SK-N-MC (cell line): ENCODE results near the gene GPR25.

Experiments
- DNase-seq: peaks from one replicate; pipeline ENCODE4 v3.0.0-alpha.2; 2011; ENCODE audit warnings: low read depth, low spot score
- H3K27ac ChIP-seq: fragments of 200-600 bp; sonication (generic); 2 replicates; pipeline ENCODE4 v1.5.1; 2016; ENCODE audit warnings: mixed run types
- H3K36me3 ChIP-seq: fragments of 200-600 bp; sonication (generic); 2 replicates; pipeline ENCODE4 v1.6.1; 2017; ENCODE audit warnings: antibody characterized with exemption, low read length, mixed read lengths; ENCODE audit not compliant: insufficient read depth
- H3K4me3 ChIP-seq: fragments of 200-600 bp; sonication (generic); 2 replicates; pipeline ENCODE4 v1.5.1; 2016
- H3K9ac ChIP-seq: fragments of 200-600 bp; sonication (generic); 2 replicates; pipeline ENCODE4 v1.8.0; 2017; ENCODE audit warnings: mixed run types, mixed read lengths; ENCODE audit not compliant: insufficient read length
- H3K9me3 ChIP-seq: fragments of 200-600 bp; sonication (generic); 2 replicates; pipeline ENCODE4 v1.6.1; 2017; ENCODE audit warnings: low read depth, mild to moderate bottlenecking, antibody characterized with exemption, low read length, moderate library complexity, mixed read lengths
- EZH2 ChIP-seq: fragments of 200-600 bp; sonication (generic); IDR thresholded peaks from one replicate; pipeline ENCODE4 v1.6.1; 2017; ENCODE audit warnings: antibody characterized with exemption
- FOXP2 ChIP-seq: optimal IDR thresholded peaks from 2 replicates; pipeline ENCODE3; 2011; ENCODE audit warnings: mild to moderate bottlenecking, moderate library complexity; ENCODE audit not compliant: insufficient read depth; ENCODE audit errors: extremely low read length, control extremely low read depth
- POLR2AphosphoS5 ChIP-seq: IDR thresholded peaks from 2 replicates; pipeline ENCODE4 v1.6.1; 2012; ENCODE audit warnings: mild to moderate bottlenecking, low read depth, low read length, borderline replicate concordance

GPR25 gene

DNA sequence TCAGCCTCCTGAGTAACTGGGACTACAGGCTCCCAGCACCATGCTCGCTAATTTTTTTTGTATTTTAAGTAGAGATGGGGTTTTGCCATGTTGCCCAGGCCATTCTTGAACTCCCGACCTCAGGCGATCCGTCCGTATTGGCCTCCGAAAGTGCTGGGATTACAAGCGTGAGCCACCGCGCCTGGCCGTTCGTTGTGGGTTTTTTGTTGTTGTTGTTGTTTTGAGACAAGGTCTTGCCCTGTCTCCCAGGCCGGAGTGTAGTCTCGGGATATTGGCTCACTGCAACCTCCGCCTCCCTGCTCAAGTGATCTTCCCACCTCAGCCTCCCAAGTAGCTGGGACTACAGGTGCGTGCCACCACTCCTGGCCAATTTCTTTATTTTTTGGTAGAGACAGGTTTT lies 17.2 kb downstream of the GPR25 start:
- no peak overlapping the region for H3K9ac ChIP-seq
- DNase-seq: no peak
- no peak overlapping the region for H3K4me3 ChIP-seq
- TF ChIP-seq EZH2: no peak
- no peaks in the 10 kb centered on the region for H3K9me3 ChIP-seq
- no peak overlapping the region for H3K27ac ChIP-seq
- H3K36me3 ChIP-seq: no peaks in the 10 kb centered on the region

DNA sequence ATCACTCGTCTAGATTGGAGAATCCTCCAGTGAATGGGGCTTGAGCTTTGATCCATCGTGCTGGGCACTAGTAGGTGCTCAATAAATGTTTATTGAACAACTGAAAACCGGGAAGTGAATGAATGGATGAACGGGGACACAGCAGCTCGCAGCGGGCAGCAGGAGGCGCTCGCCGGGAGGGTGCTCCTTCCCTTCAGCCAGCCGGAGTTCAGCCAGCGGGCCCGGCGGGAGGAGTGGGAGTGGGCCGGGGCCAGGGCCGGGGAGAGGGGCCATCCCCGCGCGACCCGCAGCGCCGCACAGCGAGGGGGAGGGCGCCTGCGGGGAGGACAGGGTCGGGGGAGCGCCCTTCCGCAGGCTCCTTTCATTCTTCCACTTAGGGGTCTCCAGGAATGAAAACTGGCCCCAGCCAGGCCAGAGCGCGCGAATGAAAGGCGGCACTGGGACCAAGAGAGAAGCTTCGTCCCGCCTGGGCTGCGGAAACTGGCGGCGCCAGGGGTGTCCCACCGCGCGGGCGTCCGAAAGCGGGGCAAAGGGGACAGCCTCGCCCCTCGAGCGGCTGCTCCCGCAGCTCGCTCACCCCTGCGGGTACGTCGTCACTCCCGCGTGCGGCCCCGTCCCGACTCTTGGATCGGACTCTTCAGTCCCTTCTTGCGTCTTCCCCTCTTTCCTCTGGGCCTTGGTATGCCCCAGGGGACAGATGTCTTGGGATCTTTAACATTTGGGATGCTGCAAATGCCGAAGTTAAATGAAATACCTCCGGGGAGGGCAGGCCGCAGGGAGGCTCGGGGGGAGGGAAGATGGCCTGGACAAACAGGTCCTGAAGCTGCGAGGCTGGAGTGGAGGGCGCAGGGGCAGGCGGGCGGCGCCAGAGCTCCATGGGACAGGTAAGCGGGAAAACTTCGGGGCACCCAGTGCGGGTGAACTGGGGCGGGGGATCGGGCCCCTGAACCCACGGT lies 18.3 kb downstream of the GPR25 start:
- no peaks in the 10 kb centered on the region for H3K36me3 ChIP-seq
- no peaks in the 10 kb centered on the region for H3K9me3 ChIP-seq
- no peak for TF ChIP-seq EZH2
- no peak for TF ChIP-seq FOXP2
- no peak for TF ChIP-seq POLR2AphosphoS5
- H3K27ac ChIP-seq: no peak overlapping the region
- no peak for DNase-seq
- peak overlapping the region; percentile 28; the same call in 1 of the 2 replicates for H3K4me3 ChIP-seq
- H3K9ac ChIP-seq: no peak overlapping the region

DNA sequence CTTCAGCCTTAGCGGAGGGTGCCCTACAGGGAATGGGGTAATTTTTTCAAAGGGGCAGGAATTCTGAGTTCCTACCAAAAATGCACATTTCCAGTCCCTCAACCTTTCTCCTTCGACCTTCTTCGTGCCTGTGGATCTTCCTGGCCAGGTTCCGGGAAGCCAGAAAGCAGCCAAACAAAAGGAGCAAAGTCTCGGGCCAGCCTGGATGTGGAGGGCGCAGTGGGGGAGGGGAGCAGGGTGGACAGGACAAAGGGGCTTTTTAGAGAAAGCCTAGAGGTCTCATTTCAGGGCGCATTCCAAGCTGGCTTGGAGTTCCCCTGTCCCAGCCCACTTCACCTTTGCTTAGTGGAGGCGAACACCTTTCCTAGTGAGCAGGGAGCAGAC lies 19.0 kb downstream of the GPR25 start:
- Histone ChIP-seq H3K9ac (no peak overlapping the region), H3K4me3 (no peak overlapping the region), H3K36me3 (no peaks in the 10 kb centered on the region), H3K27ac (no peak overlapping the region), H3K9me3 (no peaks in the 10 kb centered on the region)
- no peak for DNase-seq
- no peak for TF ChIP-seq FOXP2
- TF ChIP-seq EZH2: no peak
- TF ChIP-seq POLR2AphosphoS5: no peak

DNA sequence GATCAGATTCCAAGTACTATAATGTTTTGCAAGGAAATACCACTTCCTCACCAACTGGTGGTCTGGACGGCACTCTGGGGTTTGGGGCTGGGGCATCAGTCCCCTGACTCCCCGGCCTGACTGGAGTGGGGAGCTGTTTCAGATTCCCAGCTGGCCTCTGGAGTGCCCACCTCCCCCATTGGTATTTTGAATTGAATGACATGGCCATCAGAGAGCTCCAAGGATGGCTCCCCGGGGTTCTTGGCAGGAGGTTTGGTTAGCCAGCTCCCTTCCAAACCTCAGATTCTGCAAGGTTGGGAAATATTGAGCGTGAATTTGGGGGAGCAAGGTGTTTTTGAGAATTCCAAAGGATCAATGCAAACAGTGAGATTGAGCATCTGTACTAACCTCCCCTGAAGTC lies 19.8 kb downstream of the GPR25 start:
- H3K9ac ChIP-seq: no peak overlapping the region
- H3K36me3 ChIP-seq: no peaks in the 10 kb centered on the region
- no peak for DNase-seq
- TF ChIP-seq EZH2: no peak
- no peak for TF ChIP-seq POLR2AphosphoS5
- no peak overlapping the region for H3K4me3 ChIP-seq
- no peak overlapping the region for H3K27ac ChIP-seq
- no peaks in the 10 kb centered on the region for H3K9me3 ChIP-seq

DNA sequence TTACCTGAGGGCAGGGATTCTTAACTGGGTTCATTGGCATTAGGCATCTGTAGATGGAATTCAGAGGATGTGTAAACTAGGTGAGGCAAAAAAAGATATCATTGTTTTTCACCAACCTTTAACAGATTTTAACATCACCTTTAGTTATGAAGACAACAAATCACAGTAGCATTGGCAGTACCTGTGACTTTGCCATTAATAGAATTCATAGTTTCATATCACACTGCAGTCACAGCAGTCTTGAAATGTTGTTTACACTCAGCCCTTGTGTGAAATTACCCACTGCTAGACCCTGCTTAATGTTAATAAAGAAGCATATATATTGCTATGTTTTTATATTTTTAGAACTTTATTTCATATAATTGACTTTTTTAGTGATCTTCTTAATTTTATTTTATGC lies 20.2 kb downstream of the GPR25 start:
- Histone ChIP-seq H3K36me3 (no peaks in the 10 kb centered on the region), H3K9me3 (no peaks in the 10 kb centered on the region), H3K27ac (no peak overlapping the region), H3K9ac (no peak overlapping the region), H3K4me3 (no peak overlapping the region)
- TF ChIP-seq EZH2 (no peak), FOXP2 (no peak), POLR2AphosphoS5 (no peak)
- no peak for DNase-seq

DNA sequence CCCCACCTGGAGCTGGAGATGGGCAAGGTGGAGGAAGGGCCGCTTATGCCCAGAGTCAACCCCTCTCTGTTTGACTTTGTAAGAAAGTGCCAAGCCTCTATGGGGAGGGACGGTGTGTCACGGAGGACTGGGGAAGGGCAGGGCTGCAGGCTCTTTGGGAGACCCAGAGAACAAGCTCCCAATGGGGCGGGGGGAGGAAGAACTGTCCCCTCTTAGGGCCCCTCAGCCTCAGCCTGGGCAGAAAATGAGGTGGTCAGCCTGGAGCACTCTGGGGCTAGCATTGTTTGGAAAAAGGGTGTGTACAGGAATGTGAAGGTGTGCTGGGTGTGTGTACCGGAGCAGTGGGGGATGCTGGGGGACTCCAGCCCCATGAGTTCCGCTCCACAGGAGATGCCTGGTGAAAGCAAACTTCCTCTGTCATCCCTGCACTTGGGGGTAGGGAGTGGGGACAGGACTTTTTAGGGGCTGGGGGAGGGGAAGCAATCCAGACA lies 20.7 kb downstream of the GPR25 start:
- H3K9ac ChIP-seq: no peak overlapping the region

DNA sequence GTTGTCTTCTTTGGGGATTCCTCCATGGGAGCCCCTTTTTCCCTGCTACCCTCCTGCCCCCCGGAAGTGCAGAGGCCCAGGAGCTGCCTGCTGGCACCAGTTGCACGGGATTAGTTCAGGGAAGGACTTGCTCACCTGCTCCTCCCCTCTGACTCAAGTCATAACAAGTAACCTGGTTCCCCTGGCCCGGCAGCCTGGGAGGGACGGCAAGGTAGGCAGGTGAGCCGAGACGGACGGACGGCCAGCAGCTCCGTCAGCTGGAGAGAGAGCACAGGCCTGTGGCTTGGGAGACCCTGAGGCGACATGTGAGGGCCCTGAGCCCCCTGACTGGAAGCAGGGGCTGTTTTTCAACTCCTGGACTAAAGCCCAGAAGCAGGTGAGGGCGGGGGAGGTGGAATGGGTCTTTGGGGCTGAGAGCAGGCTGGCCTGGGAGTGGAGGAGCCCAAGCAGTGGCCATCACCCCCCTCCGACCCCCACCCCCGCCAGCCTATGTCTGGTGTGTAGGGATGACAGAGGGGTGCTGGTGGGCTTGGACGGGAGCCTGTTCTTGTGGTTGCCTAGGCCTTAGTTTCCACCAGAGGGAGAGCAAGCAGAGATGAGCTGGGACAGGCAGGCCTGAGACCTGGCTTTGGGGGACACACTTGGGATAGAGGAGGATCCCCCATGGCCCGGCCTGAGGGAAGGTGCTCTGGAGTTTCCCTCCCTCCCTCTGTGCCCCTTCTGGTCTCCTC lies 22.1 kb downstream of the GPR25 start, which contains the start of gene INAVA:
INAVA (plus strand) TSS at position 189 of the 731 bp plus-strand sequence. CDS start 3,501 bp downstream, outside the sequence.
- Histone ChIP-seq H3K27ac (no peak within 1 kb of the TSS), H3K9me3 (no peaks in the 10 kb centered on the region), H3K9ac (no peak within 1 kb of the TSS), H3K36me3 (no peaks in the 10 kb centered on the region), H3K4me3 (no peak within 1 kb of the TSS)
- no peak for DNase-seq
- TF ChIP-seq EZH2 (no peak), POLR2AphosphoS5 (no peak), FOXP2 (no peak)

More for the DNA sequence above, 20.7 kb downstream of the GPR25 start:
- Histone ChIP-seq H3K36me3 (no peaks in the 10 kb centered on the region), H3K4me3 (no peak overlapping the region), H3K9me3 (no peaks in the 10 kb centered on the region), H3K27ac (no peak overlapping the region)
- DNase-seq: no peak
- no peak for TF ChIP-seq FOXP2

DNA sequence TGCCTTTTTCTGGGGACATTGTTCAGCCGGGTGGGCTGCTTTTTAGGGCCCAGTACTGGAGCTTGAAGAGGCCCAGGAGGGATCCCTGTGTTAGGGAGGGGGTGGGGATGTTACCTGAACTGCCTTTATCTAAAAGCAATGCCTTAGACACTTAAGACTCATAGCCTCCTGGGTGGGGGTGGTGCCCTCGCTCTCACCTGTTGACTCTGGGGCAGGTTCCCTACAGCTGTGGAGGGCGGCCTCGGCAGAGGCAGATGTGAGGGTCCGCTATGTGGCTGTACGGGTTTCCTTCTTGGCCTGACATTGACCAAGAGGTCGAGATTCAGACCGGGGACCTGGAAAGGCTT lies 22.6 kb downstream of the GPR25 start:
- H3K27ac ChIP-seq: no peak overlapping the region
- no peaks in the 10 kb centered on the region for H3K36me3 ChIP-seq
- H3K9ac ChIP-seq: no peak overlapping the region
- H3K9me3 ChIP-seq: no peaks in the 10 kb centered on the region
- no peak overlapping the region for H3K4me3 ChIP-seq
- TF ChIP-seq POLR2AphosphoS5 (no peak), EZH2 (no peak), FOXP2 (no peak)
- DNase-seq: no peak
